ENCODE results near the gene KRT25. TPM values are rescaled to one million over a fixed set of nuclear protein-coding genes. Genes with fewer than 3 reads are reported as not detected.
A peak's percentile ranks its signal among the peaks of the same experiment; 100 is the strongest.
"Not testable (repeated sequence)": the region's sequence is repeated elsewhere in the genome, so short reads cannot be mapped to it uniquely, and the experiment has no call there.

The KRT25 gene
- total and polyA plus RNA-seq, 9 donors, result 0.13 to 0.64 (median 0.35) TPM; not detected in 2

DNA sequence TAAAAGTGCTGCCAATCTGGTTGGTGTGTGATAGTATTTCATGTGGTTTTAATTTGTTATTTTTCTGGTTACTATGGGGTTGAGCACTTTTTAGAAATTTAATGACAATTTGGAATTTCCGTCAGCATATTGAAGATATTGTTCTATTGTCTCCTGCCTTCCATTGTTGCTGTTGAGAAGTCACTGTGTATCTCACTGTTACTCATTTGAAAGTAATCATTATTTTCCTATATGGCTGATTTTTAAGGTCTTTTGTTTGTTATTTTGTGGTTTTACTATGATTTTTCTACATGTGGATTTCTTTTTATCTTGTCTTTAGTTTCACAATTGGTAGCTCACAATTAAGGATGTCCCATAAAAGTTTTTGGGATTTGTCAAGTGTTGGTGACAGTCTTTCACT, 8.6 kb upstream of the KRT25 start:
- no peak overlapping the region for H3K27ac ChIP-seq (ENCODE audit: low read length)
- H3K4me1 ChIP-seq (ENCODE audit: control insufficient read depth, insufficient read depth, low read length), result no peaks in the 10 kb centered on the region
- no peak for DNase-seq
- H3K9me3 ChIP-seq (replicated peaks; ENCODE audit: control insufficient read depth, low read depth, low read length), result peaks cover 21% of the 10 kb centered on the region
- WGBS (ENCODE audit: insufficient coverage), result no CpG with 5 or more reads among the region's 1 CpG
- H3K27me3 ChIP-seq (ENCODE audit: control insufficient read depth, insufficient read depth, low read length), result no peaks in the 10 kb centered on the region
- no peak overlapping the region for H3K4me3 ChIP-seq (ENCODE audit: low read length)
- no peaks in the 10 kb centered on the region for H3K36me3 ChIP-seq (ENCODE audit: control insufficient read depth, insufficient read depth, low read length)

DNA sequence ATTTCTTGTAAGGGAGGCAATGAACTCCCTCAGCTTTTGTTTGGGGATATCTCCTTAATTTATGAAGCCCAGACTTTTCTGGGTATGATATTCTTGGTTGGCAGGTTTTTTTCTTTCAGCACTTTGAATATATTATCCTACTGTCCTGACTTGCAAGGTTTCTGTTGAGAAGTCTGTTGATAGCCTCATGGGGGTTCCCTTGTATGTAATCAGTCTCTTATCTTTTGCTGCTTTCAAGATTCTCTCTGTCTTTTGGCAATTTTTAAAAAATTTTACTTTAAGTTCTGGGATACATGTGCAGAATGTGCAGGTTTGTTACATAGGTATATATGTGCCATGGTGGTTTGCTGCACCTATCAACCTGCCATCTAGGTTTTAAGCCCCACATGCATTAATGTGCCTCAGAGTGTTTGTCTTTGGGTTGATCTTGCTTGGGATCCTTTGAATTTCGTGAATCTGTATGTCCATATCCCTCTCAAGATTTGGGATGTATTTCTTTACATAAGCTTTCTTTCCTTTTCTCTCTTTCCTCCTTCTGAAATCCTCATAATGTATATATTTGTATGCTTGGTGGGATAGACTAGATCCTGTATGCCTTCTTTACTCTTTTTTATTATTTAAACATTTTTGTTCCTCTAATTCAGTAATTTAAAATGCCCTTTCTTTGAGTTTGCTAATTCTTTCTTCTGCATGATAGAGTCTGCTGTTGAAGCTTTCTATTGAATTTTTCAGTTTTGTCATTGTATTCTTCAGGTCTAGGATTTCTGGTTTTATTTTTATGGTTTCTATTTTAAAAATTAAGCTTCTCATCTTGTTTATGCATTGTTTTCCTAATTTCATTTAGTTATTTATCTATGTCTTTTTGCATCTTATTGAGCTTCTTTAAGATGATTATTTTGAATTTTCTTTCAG, 5.2 kb upstream of the KRT25 start:
- no CpG with 5 or more reads among the region's 1 CpG for WGBS (ENCODE audit: insufficient coverage)
- no peaks in the 10 kb centered on the region for H3K36me3 ChIP-seq (ENCODE audit: control insufficient read depth, insufficient read depth, low read length)
- no peak for DNase-seq
- H3K27ac ChIP-seq (ENCODE audit: low read length), result no peak overlapping the region
- H3K4me3 ChIP-seq (ENCODE audit: low read length), result no peak overlapping the region
- H3K4me1 ChIP-seq (ENCODE audit: control insufficient read depth, insufficient read depth, low read length), result no peaks in the 10 kb centered on the region
- H3K27me3 ChIP-seq (ENCODE audit: control insufficient read depth, insufficient read depth, low read length), result no peaks in the 10 kb centered on the region
- peaks cover 21% of the 10 kb centered on the region for H3K9me3 ChIP-seq (replicated peaks; ENCODE audit: control insufficient read depth, low read depth, low read length)

DNA sequence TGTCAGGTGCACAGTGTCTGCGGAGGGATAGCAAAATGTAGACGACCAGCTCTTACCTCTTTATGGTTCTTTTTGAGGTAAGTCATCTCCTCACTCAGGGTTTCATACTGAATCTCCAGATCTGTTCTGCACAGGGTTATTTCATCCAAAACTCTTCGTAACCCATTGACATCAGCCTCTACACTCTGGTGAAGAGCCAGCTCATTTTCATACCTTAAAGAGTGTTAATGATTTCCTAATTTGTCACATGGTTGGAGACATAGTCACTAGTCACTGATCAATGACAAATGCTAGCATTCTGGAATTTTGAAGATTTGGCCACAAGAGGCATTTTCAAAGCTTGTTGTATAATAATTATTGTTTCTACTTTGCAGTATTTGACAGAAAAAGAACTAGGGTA, 1.3 kb downstream of the KRT25 start:
- H3K4me1 ChIP-seq (ENCODE audit: control insufficient read depth, insufficient read depth, low read length), result no peaks in the 10 kb centered on the region
- H3K4me3 ChIP-seq (ENCODE audit: low read length), result no peak overlapping the region
- 90% methylated on average over 2 of the region's 3 CpGs for WGBS (ENCODE audit: insufficient coverage)
- H3K9me3 ChIP-seq (replicated peaks; ENCODE audit: control insufficient read depth, low read depth, low read length), result no peaks in the 10 kb centered on the region
- H3K27ac ChIP-seq (ENCODE audit: low read length), result no peak overlapping the region
- peaks cover 3% of the 10 kb centered on the region for H3K27me3 ChIP-seq (ENCODE audit: control insufficient read depth, insufficient read depth, low read length)
- DNase-seq, result no peak
- no peaks in the 10 kb centered on the region for H3K36me3 ChIP-seq (ENCODE audit: control insufficient read depth, insufficient read depth, low read length)

DNA sequence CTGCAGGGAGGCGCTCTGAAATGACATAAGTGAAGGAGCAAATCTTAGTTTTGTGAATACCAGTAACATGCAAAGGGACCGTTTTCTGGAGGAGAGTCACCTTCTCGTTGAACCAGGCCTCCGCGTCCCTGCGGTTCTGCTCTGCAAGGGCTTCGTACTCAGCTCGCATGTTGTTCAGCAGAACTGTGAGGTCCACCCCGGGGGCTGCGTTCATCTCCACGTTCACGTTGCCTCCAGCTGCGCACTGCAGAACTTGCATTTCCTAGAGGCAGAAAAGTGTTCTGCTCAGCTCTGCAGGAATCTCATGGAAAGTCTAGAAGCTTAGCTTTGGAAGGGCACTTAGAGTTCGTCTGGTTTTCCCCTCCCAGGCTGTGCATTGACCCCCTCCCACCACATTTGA, 4.1 kb downstream of the KRT25 start:
- Histone ChIP-seq H3K27me3 (ENCODE audit: control insufficient read depth, insufficient read depth, low read length) (peaks cover 3% of the 10 kb centered on the region), H3K4me1 (ENCODE audit: control insufficient read depth, insufficient read depth, low read length) (no peaks in the 10 kb centered on the region), H3K4me3 (ENCODE audit: low read length) (no peak overlapping the region), H3K27ac (ENCODE audit: low read length) (no peak overlapping the region), H3K9me3 (replicated peaks; ENCODE audit: control insufficient read depth, low read depth, low read length) (no peaks in the 10 kb centered on the region), H3K36me3 (ENCODE audit: control insufficient read depth, insufficient read depth, low read length) (no peaks in the 10 kb centered on the region)
- no peak for DNase-seq
- WGBS (ENCODE audit: insufficient coverage), result 62% methylated on average over 14 of the region's 14 CpGs

GRCh38 chr17:40750391-40750790, 4.7 kb downstream of the KRT25 start:
- Histone ChIP-seq H3K27me3 (ENCODE audit: control insufficient read depth, insufficient read depth, low read length) (peaks cover 3% of the 10 kb centered on the region), H3K4me3 (ENCODE audit: low read length) (no peak overlapping the region), H3K36me3 (ENCODE audit: control insufficient read depth, insufficient read depth, low read length) (no peaks in the 10 kb centered on the region), H3K27ac (ENCODE audit: low read length) (no peak overlapping the region), H3K4me1 (ENCODE audit: control insufficient read depth, insufficient read depth, low read length) (no peaks in the 10 kb centered on the region), H3K9me3 (replicated peaks; ENCODE audit: control insufficient read depth, low read depth, low read length) (no peaks in the 10 kb centered on the region)
- no peak for DNase-seq
- WGBS (ENCODE audit: insufficient coverage), result no CpG with 5 or more reads among the region's 6 CpGs

GRCh38 chr17:40748666-40749065, 6.5 kb downstream of the KRT25 start:
- not testable (repeated sequence) for H3K36me3 ChIP-seq (ENCODE audit: control insufficient read depth, insufficient read depth, low read length); H3K4me3 ChIP-seq (ENCODE audit: low read length); H3K4me1 ChIP-seq (ENCODE audit: control insufficient read depth, insufficient read depth, low read length); H3K27ac ChIP-seq (ENCODE audit: low read length); H3K9me3 ChIP-seq (replicated peaks; ENCODE audit: control insufficient read depth, low read depth, low read length); H3K27me3 ChIP-seq (ENCODE audit: control insufficient read depth, insufficient read depth, low read length); DNase-seq
- no CpG with 5 or more reads among the region's 1 CpG for WGBS (ENCODE audit: insufficient coverage)

DNA sequence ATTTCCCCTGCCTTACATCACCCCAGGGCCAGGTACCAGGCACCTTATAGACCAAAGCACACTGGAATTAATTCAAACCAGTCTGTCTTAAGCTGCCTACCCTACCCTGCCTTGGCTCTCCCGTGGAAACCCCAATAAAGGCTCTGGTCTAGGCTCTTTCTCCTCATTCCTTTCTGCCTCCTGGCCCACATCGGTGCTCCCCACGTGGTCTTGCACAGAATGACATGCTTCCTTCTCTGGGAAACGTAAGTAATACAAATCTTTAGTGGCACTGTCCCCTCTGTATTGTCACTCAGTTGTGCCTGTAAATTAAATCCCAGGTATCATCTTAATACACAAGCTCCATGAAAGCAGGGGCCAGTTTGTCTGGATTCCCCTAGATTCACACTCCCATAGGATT, 16.6 kb downstream of the KRT25 start:
- H3K27ac ChIP-seq (ENCODE audit: low read length), result no peak overlapping the region
- peaks cover 2% of the 10 kb centered on the region for H3K9me3 ChIP-seq (replicated peaks; ENCODE audit: control insufficient read depth, low read depth, low read length)
- WGBS (ENCODE audit: insufficient coverage), result 51% methylated on average over 3 of the region's 4 CpGs
- H3K36me3 ChIP-seq (ENCODE audit: control insufficient read depth, insufficient read depth, low read length), result no peaks in the 10 kb centered on the region
- no peak for DNase-seq
- no peaks in the 10 kb centered on the region for H3K4me1 ChIP-seq (ENCODE audit: control insufficient read depth, insufficient read depth, low read length)
- H3K27me3 ChIP-seq (ENCODE audit: control insufficient read depth, insufficient read depth, low read length), result peaks cover 12% of the 10 kb centered on the region
- H3K4me3 ChIP-seq (ENCODE audit: low read length), result no peak overlapping the region

- H3K27me3 ChIP-seq (ENCODE audit: control insufficient read depth, insufficient read depth, low read length), result peaks cover 10% of the 10 kb centered on the region
- no peak overlapping the region for H3K4me3 ChIP-seq (ENCODE audit: low read length)
- no peak overlapping the region for H3K27ac ChIP-seq (ENCODE audit: low read length)
- no CpG with 5 or more reads among the region's 1 CpG for WGBS (ENCODE audit: insufficient coverage)
- H3K4me1 ChIP-seq (ENCODE audit: control insufficient read depth, insufficient read depth, low read length), result no peaks in the 10 kb centered on the region
- H3K36me3 ChIP-seq (ENCODE audit: control insufficient read depth, insufficient read depth, low read length), result no peaks in the 10 kb centered on the region
- no peak for DNase-seq
- no peaks in the 10 kb centered on the region for H3K9me3 ChIP-seq (replicated peaks; ENCODE audit: control insufficient read depth, low read depth, low read length)
Observed at GRCh38 chr17:40735016-40735415, 20.1 kb downstream of the KRT25 start.

GRCh38 chr17:40734018-40734417, 21.1 kb downstream of the KRT25 start:
- no peak for DNase-seq
- no peak overlapping the region for H3K27ac ChIP-seq (ENCODE audit: low read length)
- no peaks in the 10 kb centered on the region for H3K9me3 ChIP-seq (replicated peaks; ENCODE audit: control insufficient read depth, low read depth, low read length)
- 70% methylated on average over 3 of the region's 6 CpGs for WGBS (ENCODE audit: insufficient coverage)
- no peaks in the 10 kb centered on the region for H3K4me1 ChIP-seq (ENCODE audit: control insufficient read depth, insufficient read depth, low read length)
- H3K36me3 ChIP-seq (ENCODE audit: control insufficient read depth, insufficient read depth, low read length), result no peaks in the 10 kb centered on the region
- no peak overlapping the region for H3K4me3 ChIP-seq (ENCODE audit: low read length)
- peaks cover 11% of the 10 kb centered on the region for H3K27me3 ChIP-seq (ENCODE audit: control insufficient read depth, insufficient read depth, low read length)

- WGBS (ENCODE audit: insufficient coverage), result 70% methylated on average over 1 of the region's 1 CpG
- DNase-seq, result peak; percentile 9
- no peaks in the 10 kb centered on the region for H3K36me3 ChIP-seq (ENCODE audit: control insufficient read depth, insufficient read depth, low read length)
- no peaks in the 10 kb centered on the region for H3K9me3 ChIP-seq (replicated peaks; ENCODE audit: control insufficient read depth, low read depth, low read length)
- H3K4me3 ChIP-seq (ENCODE audit: low read length), result no peak overlapping the region
- H3K4me1 ChIP-seq (ENCODE audit: control insufficient read depth, insufficient read depth, low read length), result no peaks in the 10 kb centered on the region
- H3K27ac ChIP-seq (ENCODE audit: low read length), result no peak overlapping the region
- peaks cover 3% of the 10 kb centered on the region for H3K27me3 ChIP-seq (ENCODE audit: control insufficient read depth, insufficient read depth, low read length)
Observed at GRCh38 chr17:40730970-40731369, 24.2 kb downstream of the KRT25 start.
